Chondrocyte (in vitro differentiated cells): ENCODE data around the gene MYOZ3. TPM values are rescaled to one million over a fixed set of nuclear protein-coding genes. Genes with fewer than 3 reads are reported as not detected.
A peak's percentile ranks its signal among the peaks of the same experiment; 100 is the strongest.

Experiments
- DNase-seq: peaks from one replicate; pipeline ENCODE4 v3.0.0; 2021; ENCODE audit warnings: mixed read lengths, low spot score
- H3K27ac Mint-ChIP-seq: one replicate; pipeline ENCODE4 v1.8.0; 2021; ENCODE audit warnings: mild to moderate bottlenecking, moderate library complexity, mixed read lengths; ENCODE audit not compliant: unreplicated experiment
- H3K27me3 Mint-ChIP-seq: 2 replicates; pipeline ENCODE4 v1.8.0; 2021; ENCODE audit warnings: low read depth, mixed read lengths
- H3K36me3 Mint-ChIP-seq: 2 replicates; pipeline ENCODE4 v1.8.0; 2021; ENCODE audit warnings: low read depth, mixed read lengths
- H3K4me1 Mint-ChIP-seq: 2 replicates; pipeline ENCODE4 v1.8.0; 2021; ENCODE audit warnings: low read depth, mild to moderate bottlenecking, mixed read lengths
- H3K4me3 Mint-ChIP-seq: one replicate; pipeline ENCODE4 v1.8.0; 2021; ENCODE audit warnings: mild to moderate bottlenecking, moderate library complexity, mixed read lengths; ENCODE audit not compliant: unreplicated experiment
- H3K9me3 Mint-ChIP-seq: 2 replicates; pipeline ENCODE4 v1.8.0; 2021; ENCODE audit warnings: low read depth, mixed read lengths
- CTCF ChIP-seq: fragments of 200-600 bp; sonication (generic); IDR thresholded peaks from 2 replicates; pipeline ENCODE4 v1.5.0; 2021; ENCODE audit warnings: antibody characterized with exemption, mild to moderate bottlenecking, moderate library complexity
- total RNA-seq: library from RNA; stranded (reverse); gene quantifications from 3 replicates; pipeline ENCODE4 v1.2.1, GENCODE V29; 2021

Gene MYOZ3
- total RNA-seq, 1 donor from 2014 or later, result 2.0 TPM

DNA sequence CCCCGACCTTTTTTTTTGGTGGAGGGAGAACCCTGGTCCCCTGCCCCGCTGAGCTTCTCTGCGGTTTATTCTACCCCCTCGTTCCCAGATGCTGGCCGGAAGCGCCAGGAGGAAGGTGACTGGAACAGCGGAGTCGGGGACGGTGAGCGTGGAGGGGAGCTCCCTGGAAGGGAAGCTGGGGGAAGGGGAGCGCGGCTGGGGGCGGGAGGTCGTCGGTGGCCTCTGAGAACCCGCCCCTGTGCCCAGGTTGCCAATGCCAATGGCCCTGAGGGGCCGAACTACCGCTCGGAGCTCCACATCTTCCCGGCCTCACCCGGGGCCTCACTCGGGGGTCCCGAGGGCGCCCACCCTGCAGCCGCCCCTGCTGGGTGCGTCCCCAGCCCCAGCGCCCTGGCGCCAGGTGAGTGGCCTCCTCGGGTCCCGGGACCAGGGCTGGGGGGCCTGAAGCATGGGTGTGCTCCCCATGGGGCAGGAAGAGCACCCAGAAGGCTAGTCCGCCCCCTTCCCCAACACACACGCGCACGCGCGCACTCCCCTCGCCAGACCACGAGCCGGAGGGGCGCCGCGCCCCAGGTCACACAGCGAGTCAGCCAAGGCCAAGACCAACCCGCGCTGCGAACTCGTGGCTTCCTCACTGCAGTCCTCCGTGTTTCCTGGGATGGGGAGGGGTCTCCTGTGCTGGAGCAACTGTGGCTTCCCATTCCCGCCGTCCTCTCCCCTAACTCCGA, 10.6 kb downstream of the MYOZ3 start:
- DNase-seq, result no peak
- Mint-ChIP-seq H3K27ac (no peak overlapping the region), H3K4me3 (peak overlapping the region; percentile 77), H3K4me1 (peaks cover 37% of the 10 kb centered on the region), H3K9me3 (no peaks in the 10 kb centered on the region), H3K27me3 (no peaks in the 10 kb centered on the region), H3K36me3 (no peaks in the 10 kb centered on the region)
- no peak for TF ChIP-seq CTCF

DNA sequence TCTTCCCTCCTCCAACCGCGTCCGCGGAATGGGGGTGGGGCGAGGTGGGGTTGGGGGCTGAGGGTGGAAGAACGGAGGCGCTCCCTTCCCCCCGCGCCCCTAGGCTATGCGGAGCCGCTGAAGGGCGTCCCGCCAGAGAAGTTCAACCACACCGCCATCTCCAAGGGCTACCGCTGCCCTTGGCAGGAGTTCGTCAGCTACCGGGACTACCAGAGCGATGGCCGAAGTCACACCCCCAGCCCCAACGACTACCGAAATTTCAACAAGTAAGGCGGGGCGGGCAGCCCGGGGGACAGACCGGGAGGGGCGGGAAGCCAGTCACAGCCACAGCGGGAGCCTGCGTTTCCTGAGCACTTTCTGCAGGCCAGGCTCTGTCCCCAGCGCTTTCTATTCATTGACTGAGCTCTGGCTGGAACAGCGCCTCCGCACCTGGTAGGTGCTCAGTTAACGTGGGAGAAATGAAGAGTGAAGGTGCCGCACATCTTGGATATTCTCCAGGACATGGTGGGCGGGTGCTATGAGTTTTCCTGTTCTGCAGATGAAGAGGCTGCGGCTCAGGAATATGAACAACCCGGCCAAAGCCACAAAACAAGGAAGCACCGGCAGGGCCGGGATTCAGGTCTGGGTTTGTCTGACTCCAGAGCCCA, 11.3 kb downstream of the MYOZ3 start:
- no peaks in the 10 kb centered on the region for H3K27me3 Mint-ChIP-seq

GRCh38 chr5:150672884-150673275, 11.8 kb downstream of the MYOZ3 start:
- Mint-ChIP-seq H3K27me3 (no peaks in the 10 kb centered on the region), H3K27ac (peak overlapping the region; percentile 13), H3K4me3 (peak overlapping the region; percentile 77), H3K4me1 (peaks cover 37% of the 10 kb centered on the region), H3K36me3 (no peaks in the 10 kb centered on the region), H3K9me3 (no peaks in the 10 kb centered on the region)
- TF ChIP-seq CTCF, result no peak
- no peak for DNase-seq

More for the DNA sequence above, 11.3 kb downstream of the MYOZ3 start:
- H3K36me3 Mint-ChIP-seq, result no peaks in the 10 kb centered on the region
- H3K27ac Mint-ChIP-seq, result peak overlapping the region; percentile 13
- no peak for DNase-seq
- H3K9me3 Mint-ChIP-seq, result no peaks in the 10 kb centered on the region
- TF ChIP-seq CTCF, result peak; percentile 23
- H3K4me1 Mint-ChIP-seq, result peaks cover 37% of the 10 kb centered on the region
- peak overlapping the region; percentile 77 for H3K4me3 Mint-ChIP-seq

GRCh38 chr5:150674341-150674821, 13.3 kb downstream of the MYOZ3 start:
- no peak for DNase-seq
- Mint-ChIP-seq H3K4me1 (peaks cover 37% of the 10 kb centered on the region), H3K27ac (peak overlapping the region; percentile 88), H3K36me3 (no peaks in the 10 kb centered on the region), H3K9me3 (no peaks in the 10 kb centered on the region), H3K27me3 (no peaks in the 10 kb centered on the region), H3K4me3 (no peak overlapping the region)
- peak; percentile 28 for TF ChIP-seq CTCF

GRCh38 chr5:150675069-150675468, 14.0 kb downstream of the MYOZ3 start:
- DNase-seq, result no peak
- H3K36me3 Mint-ChIP-seq, result no peaks in the 10 kb centered on the region
- H3K4me1 Mint-ChIP-seq, result peaks cover 37% of the 10 kb centered on the region
- no peak overlapping the region for H3K4me3 Mint-ChIP-seq
- H3K27ac Mint-ChIP-seq, result peak overlapping the region; percentile 88
- no peak for TF ChIP-seq CTCF
- H3K27me3 Mint-ChIP-seq, result no peaks in the 10 kb centered on the region
- H3K9me3 Mint-ChIP-seq, result no peaks in the 10 kb centered on the region
